Measurements from ENCODE around the gene DHRSX. TPM values are rescaled to one million over a fixed set of nuclear protein-coding genes. Genes with fewer than 3 reads are reported as not detected.

Gene DHRSX
- total and polyA plus RNA-seq, 2 experiments from 2014 or later = 37.2 to 71.7 TPM

GRCh38 chrX:2284133-2284532, 216.6 kb downstream of the DHRSX start:
- Histone ChIP-seq H3K9me3 (ENCODE audit: low read depth) (no peaks in the 10 kb centered on the region), H3K4me2 (no peak overlapping the region), H3K9me2 (replicated peaks; ENCODE audit: insufficient read depth) (no peaks in the 10 kb centered on the region), H3K27ac (no peak overlapping the region), H3K27me3 (no peaks in the 10 kb centered on the region), H2AFZ (no peak overlapping the region), H3K4me3 (no peak overlapping the region), H3K79me2 (no peaks in the 10 kb centered on the region), H3K4me1 (ENCODE audit: insufficient read depth) (no peaks in the 10 kb centered on the region), H4K20me1 (ENCODE audit: insufficient read depth, poor library complexity, severe bottlenecking) (no peaks in the 10 kb centered on the region), H3K36me3 (replicated peaks; ENCODE audit: insufficient read depth, low read depth) (no peaks in the 10 kb centered on the region)
- 98% methylated on average over 3 of the region's 3 CpGs for WGBS (ENCODE audit: low lambda C conversion rate, missing lambda C conversion rate)
- TF ChIP-seq EZH2 (IDR thresholded peaks at IDR 0.05; ENCODE audit: borderline replicate concordance) (no peak), EZH2phosphoT487 (IDR thresholded peaks at IDR 0.05; ENCODE audit: low read depth, severe bottlenecking, unreplicated experiment) (no peak), CTCF (IDR thresholded peaks at IDR 0.05; ENCODE audit: poor library complexity) (no peak)
- DNase-seq (ENCODE audit: low spot score) = no peak

GRCh38 chrX:2283111-2283859, 217.5 kb downstream of the DHRSX start:
- Histone ChIP-seq H3K9me2 (replicated peaks; ENCODE audit: insufficient read depth) (no peaks in the 10 kb centered on the region), H3K4me2 (no peak overlapping the region), H3K4me1 (ENCODE audit: insufficient read depth) (no peaks in the 10 kb centered on the region), H3K9me3 (ENCODE audit: low read depth) (no peaks in the 10 kb centered on the region), H3K79me2 (no peaks in the 10 kb centered on the region), H4K20me1 (ENCODE audit: insufficient read depth, poor library complexity, severe bottlenecking) (no peaks in the 10 kb centered on the region), H3K27ac (no peak overlapping the region), H2AFZ (no peak overlapping the region), H3K27me3 (no peaks in the 10 kb centered on the region), H3K4me3 (no peak overlapping the region), H3K36me3 (replicated peaks; ENCODE audit: insufficient read depth, low read depth) (no peaks in the 10 kb centered on the region)
- TF ChIP-seq EZH2phosphoT487 (IDR thresholded peaks at IDR 0.05; ENCODE audit: low read depth, severe bottlenecking, unreplicated experiment) (no peak), EZH2 (IDR thresholded peaks at IDR 0.05; ENCODE audit: borderline replicate concordance) (no peak), CTCF (IDR thresholded peaks at IDR 0.05; ENCODE audit: poor library complexity) (no peak)
- no peak for DNase-seq (ENCODE audit: low spot score)
- 91% methylated on average over 21 of the region's 21 CpGs for WGBS (ENCODE audit: low lambda C conversion rate, missing lambda C conversion rate)

- WGBS (ENCODE audit: low lambda C conversion rate, missing lambda C conversion rate) = 75% methylated on average over 1 of the region's 5 CpGs
- Histone ChIP-seq H4K20me1 (ENCODE audit: insufficient read depth, poor library complexity, severe bottlenecking) (no peaks in the 10 kb centered on the region), H3K9me2 (replicated peaks; ENCODE audit: insufficient read depth) (no peaks in the 10 kb centered on the region), H3K79me2 (no peaks in the 10 kb centered on the region), H3K4me2 (no peak overlapping the region), H3K9me3 (ENCODE audit: low read depth) (no peaks in the 10 kb centered on the region), H3K36me3 (replicated peaks; ENCODE audit: insufficient read depth, low read depth) (no peaks in the 10 kb centered on the region), H2AFZ (no peak overlapping the region), H3K27me3 (no peaks in the 10 kb centered on the region), H3K27ac (no peak overlapping the region), H3K4me3 (no peak overlapping the region), H3K4me1 (ENCODE audit: insufficient read depth) (no peaks in the 10 kb centered on the region)
- no peak for DNase-seq (ENCODE audit: low spot score)
- no peak for TF ChIP-seq EZH2 (IDR thresholded peaks at IDR 0.05; ENCODE audit: borderline replicate concordance)
- TF ChIP-seq CTCF (IDR thresholded peaks at IDR 0.05; ENCODE audit: poor library complexity) = no peak
- no peak for TF ChIP-seq EZH2phosphoT487 (IDR thresholded peaks at IDR 0.05; ENCODE audit: low read depth, severe bottlenecking, unreplicated experiment)
Observed at GRCh38 chrX:2282490-2283090, 218.2 kb downstream of the DHRSX start.
